HEK293T (cell line): ENCODE measurements around the gene C10orf71.

Experiments used
- ARNT ChIP-seq: fragments of 450-650 bp; IDR thresholded peaks from 2 replicates; pipeline ENCODE4 v1.6.1; 2017; ENCODE audit warnings: mild to moderate bottlenecking
- BHLHE40 ChIP-seq: fragments of 450-650 bp; IDR thresholded peaks from 2 replicates; pipeline ENCODE4 v1.6.1; 2016; ENCODE audit warnings: mild to moderate bottlenecking, moderate library complexity, borderline replicate concordance
- CTBP1 ChIP-seq: fragments of 450-650 bp; IDR thresholded peaks from 2 replicates; pipeline ENCODE4 v1.6.1; 2016; ENCODE audit warnings: borderline replicate concordance
- ELF4 ChIP-seq: fragments of 450-650 bp; IDR thresholded peaks from 2 replicates; pipeline ENCODE4 v1.6.1; 2017; ENCODE audit warnings: antibody characterized with exemption
- FOXA1 ChIP-seq: fragments of 450-650 bp; IDR thresholded peaks from 2 replicates; pipeline ENCODE4 v1.6.1; 2016; ENCODE audit warnings: mild to moderate bottlenecking
- FOXK2 ChIP-seq: fragments of 450-650 bp; IDR thresholded peaks from 2 replicates; pipeline ENCODE4 v1.6.1; 2016; ENCODE audit warnings: mild to moderate bottlenecking
- FOXM1 ChIP-seq: fragments of 450-650 bp; IDR thresholded peaks from 2 replicates; pipeline ENCODE4 v1.6.1; 2017; ENCODE audit warnings: mild to moderate bottlenecking, borderline replicate concordance
- NFRKB ChIP-seq: fragments of 450-650 bp; IDR thresholded peaks from 2 replicates; pipeline ENCODE4 v1.6.1; 2016; ENCODE audit warnings: mild to moderate bottlenecking, moderate library complexity
- SP1 ChIP-seq: fragments of 450-650 bp; IDR thresholded peaks from 2 replicates; pipeline ENCODE4 v1.6.1; 2017
- SUZ12 ChIP-seq: fragments of 450-650 bp; IDR thresholded peaks from 2 replicates; pipeline ENCODE4 v1.6.1; 2016; ENCODE audit warnings: mild to moderate bottlenecking
- TARDBP ChIP-seq: fragments of 450-650 bp; IDR thresholded peaks from 2 replicates; pipeline ENCODE4 v1.6.1; 2016
- ZNF384 ChIP-seq: fragments of 450-650 bp; IDR thresholded peaks from 2 replicates; pipeline ENCODE4 v1.6.1; 2016
- TF ChIP-seq, protein P1 (sequence below): fragments of 450-650 bp; IDR thresholded peaks from 2 replicates; pipeline ENCODE4 v1.6.1; 2016

- TF ChIP-seq, protein P1, sequence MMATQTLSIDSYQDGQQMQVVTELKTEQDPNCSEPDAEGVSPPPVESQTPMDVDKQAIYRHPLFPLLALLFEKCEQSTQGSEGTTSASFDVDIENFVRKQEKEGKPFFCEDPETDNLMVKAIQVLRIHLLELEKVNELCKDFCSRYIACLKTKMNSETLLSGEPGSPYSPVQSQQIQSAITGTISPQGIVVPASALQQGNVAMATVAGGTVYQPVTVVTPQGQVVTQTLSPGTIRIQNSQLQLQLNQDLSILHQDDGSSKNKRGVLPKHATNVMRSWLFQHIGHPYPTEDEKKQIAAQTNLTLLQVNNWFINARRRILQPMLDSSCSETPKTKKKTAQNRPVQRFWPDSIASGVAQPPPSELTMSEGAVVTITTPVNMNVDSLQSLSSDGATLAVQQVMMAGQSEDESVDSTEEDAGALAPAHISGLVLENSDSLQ, result no peak
- TF ChIP-seq BHLHE40, result no peak
- TF ChIP-seq FOXK2, result no peak
- TF ChIP-seq TARDBP, result no peak
- TF ChIP-seq FOXM1, result no peak
- TF ChIP-seq ARNT, result no peak
- no peak for TF ChIP-seq ZNF384
- TF ChIP-seq NFRKB, result no peak
- TF ChIP-seq SUZ12, result no peak
- no peak for TF ChIP-seq SP1
- no peak for TF ChIP-seq ELF4
- TF ChIP-seq CTBP1, result no peak
- no peak for TF ChIP-seq FOXA1
Measured at GRCh38 chr10:49283491-49283890, 15.5 kb upstream of the C10orf71 start.
